SK-N-SH (cell line): Measurements from ENCODE around the gene MND1. TPM values are rescaled to one million over a fixed set of nuclear protein-coding genes. Genes with fewer than 3 reads are reported as not detected.

Source experiments
- CTCF ChIA-PET: fragments of 300-600, 350-600 bp; formaldehyde crosslinking; extraction: SDS; loops from one replicate; lab custom pipeline; 2021; lab: Yijun Ruan, JAX
- POLR2A ChIA-PET: fragments of 350-600 bp; sonication (Branson Sonifier 250); formaldehyde crosslinking; extraction: SDS; loops from one replicate; lab custom pipeline; 2020; ENCODE audit warnings: antibody characterized with exemption, inconsistent platforms; lab: Yijun Ruan, JAX
- DNase-seq: peaks from one replicate; pipeline ENCODE4 v3.0.0; 2012
- H2AFZ ChIP-seq: fragments of 200-600 bp; sonication (generic); 2 replicates; pipeline ENCODE4 v1.8.1; 2016; ENCODE audit warnings: antibody characterized with exemption, mild to moderate bottlenecking, low read depth
- H3F3A ChIP-seq: fragments of 200-600 bp; sonication (generic); replicated peaks from 2 replicates; pipeline ENCODE3; 2016; ENCODE audit warnings: antibody characterized with exemption, mild to moderate bottlenecking; ENCODE audit not compliant: insufficient read depth
- H3K27ac ChIP-seq, 2 experiments: fragments of 200-500 bp in 1 of 2; fragments of 200-600 bp in 1 of 2; sonication (Bioruptor generic) in 1 of 2; sonication (generic), shearing (Covaris generic) in 1 of 2; 2 replicates each; pipeline versions ENCODE4 v1.5.1 to v1.6.1; 2014 to 2016; ENCODE audit warnings: low read depth in 2 of 2, inconsistent platforms in 1 of 2, low read length in 1 of 2, mild to moderate bottlenecking in 1 of 2, mixed read lengths in 1 of 2
- H3K27me3 ChIP-seq: fragments of 200-600 bp; sonication (generic), shearing (Covaris generic); 2 replicates; pipeline ENCODE4 v1.6.1; 2016; ENCODE audit warnings: mixed run types; ENCODE audit not compliant: insufficient read depth
- H3K36me3 ChIP-seq, 2 experiments: fragments of 200-500 bp in 1 of 2; fragments of 200-600 bp in 1 of 2; sonication (Bioruptor generic) in 1 of 2; sonication (generic) in 1 of 2; replicated peaks in 1 of 2; 2 replicates each; pipeline versions ENCODE3 to v1.5.1; 2014 to 2016; ENCODE audit warnings: low read length in 1 of 2, mild to moderate bottlenecking in 1 of 2; ENCODE audit not compliant: insufficient read depth in 2 of 2, control insufficient read depth in 1 of 2
- H3K4me1 ChIP-seq, 2 experiments: fragments of 200-500 bp in 1 of 2; fragments of 200-600 bp in 1 of 2; sonication (Bioruptor generic) in 1 of 2; sonication (generic), shearing (Covaris generic) in 1 of 2; 2 replicates each; pipeline versions ENCODE4 v1.5.1 to v1.6.1; 2014 to 2016; ENCODE audit warnings: low read depth in 1 of 2, low read length in 1 of 2, mixed run types in 1 of 2; ENCODE audit not compliant: insufficient read depth in 2 of 2, control insufficient read depth in 1 of 2
- H3K4me2 ChIP-seq: fragments of 200-600 bp; sonication (generic), shearing (Covaris generic); 2 replicates; pipeline ENCODE4 v1.6.1; 2017; ENCODE audit warnings: mixed run types
- H3K4me3 ChIP-seq, 2 experiments: fragments of 200-500 bp in 1 of 2; fragments of 200-600 bp in 1 of 2; sonication (Bioruptor generic) in 1 of 2; sonication (generic), shearing (Covaris generic) in 1 of 2; 2 replicates each; pipeline versions ENCODE4 v1.5.1 to v1.8.1; 2014 to 2016; ENCODE audit warnings: low read depth in 2 of 2, inconsistent platforms in 1 of 2, low read length in 1 of 2, mild to moderate bottlenecking in 1 of 2, mixed read lengths in 1 of 2, moderate library complexity in 1 of 2
- H3K79me2 ChIP-seq: fragments of 200-600 bp; sonication (generic); 2 replicates; pipeline ENCODE4 v1.8.1; 2017; ENCODE audit warnings: mild to moderate bottlenecking; ENCODE audit not compliant: insufficient read depth
- H3K9ac ChIP-seq: fragments of 200-600 bp; sonication (generic); 2 replicates; pipeline ENCODE4 v1.6.1; 2017; ENCODE audit warnings: mixed run types
- H3K9me2 ChIP-seq: fragments of 200-600 bp; sonication (generic); 2 replicates; pipeline ENCODE4 v1.6.1; 2017; ENCODE audit warnings: mixed run types
- H3K9me3 ChIP-seq: fragments of 200-600 bp; sonication (generic); 2 replicates; pipeline ENCODE4 v1.6.1; 2017; ENCODE audit warnings: mixed run types, mild to moderate bottlenecking, moderate library complexity
- H4K20me1 ChIP-seq: fragments of 200-600 bp; sonication (generic); 2 replicates; pipeline ENCODE4 v1.6.1; 2017; ENCODE audit warnings: mild to moderate bottlenecking, mixed run types; ENCODE audit not compliant: insufficient read depth
- CTCF ChIP-seq: fragments of 200-600 bp; sonication (generic); IDR thresholded peaks from 2 replicates; pipeline ENCODE4 v1.6.1; 2017; ENCODE audit warnings: antibody characterized with exemption, mild to moderate bottlenecking, moderate library complexity
- EP300 ChIP-seq, 2 experiments: IDR thresholded peaks; 2 replicates each; pipeline versions ENCODE4 v1.4.0 to v1.6.1; 2012; ENCODE audit warnings: borderline replicate concordance in 1 of 2, low read depth in 1 of 2, low read length in 1 of 2
- EZH2phosphoT487 ChIP-seq: fragments of 200-600 bp; sonication (generic); IDR thresholded peaks from 2 replicates; pipeline ENCODE4 v1.6.1; 2017; ENCODE audit warnings: low read depth, mixed run types, mild to moderate bottlenecking, antibody characterized with exemption, moderate library complexity, borderline replicate concordance
- FOSL2 ChIP-seq: IDR thresholded peaks from 2 replicates; pipeline ENCODE4 v1.4.0; 2012; ENCODE audit warnings: low read depth, mild to moderate bottlenecking, moderate library complexity, borderline replicate concordance
- MEF2A ChIP-seq: IDR thresholded peaks from 2 replicates; pipeline ENCODE4 v1.4.0; 2012; ENCODE audit warnings: low read depth, borderline replicate concordance
- MXI1 ChIP-seq: IDR thresholded peaks from 2 replicates; pipeline ENCODE4 v1.6.1; 2012; ENCODE audit warnings: mild to moderate bottlenecking, low read depth, low read length, improper control_type of control experiment
- POLR2AphosphoS5 ChIP-seq: IDR thresholded peaks from 2 replicates; pipeline ENCODE4 v1.6.1; 2012; ENCODE audit warnings: low read depth, low read length
- RAD21 ChIP-seq: IDR thresholded peaks from 2 replicates; pipeline ENCODE4 v1.6.1; 2012; ENCODE audit warnings: mild to moderate bottlenecking, low read length
- REST ChIP-seq: IDR thresholded peaks from 2 replicates; pipeline ENCODE4 v1.6.1; 2012; ENCODE audit warnings: mild to moderate bottlenecking, low read depth, low read length, moderate library complexity
- USF1 ChIP-seq: IDR thresholded peaks from 2 replicates; pipeline ENCODE4 v1.4.0; 2012; ENCODE audit warnings: low read depth, borderline replicate concordance
- YY1 ChIP-seq: IDR thresholded peaks from 2 replicates; pipeline ENCODE4 v1.4.0; 2012; ENCODE audit warnings: low read depth, mild to moderate bottlenecking
- WGBS: methylation state at CpG from one replicate; pipeline ENCODE4 v1.1.6; 2017; ENCODE audit warnings: low lambda C conversion rate; 5-methylcytosine and 5-hydroxymethylcytosine counted together
- polyA plus RNA-seq, 3 experiments: library from polyadenylated mRNA; depleted of rRNA; stranded (reverse); fragments of >200 nt; gene quantifications; 2 replicates each; pipeline ENCODE4 v1.2.3, GENCODE V29; 2012

MND1 gene
- polyA plus RNA-seq, 1 of the 3 experiments (the other 2 are of a cell fraction) = 2.4 TPM

- H3K9me3 ChIP-seq = no peaks in the 10 kb centered on the region
- H3K27me3 ChIP-seq = no peaks in the 10 kb centered on the region
- no peak overlapping the region for H3K4me2 ChIP-seq
- no peaks in the 10 kb centered on the region for H3K9me2 ChIP-seq
- H3K36me3 ChIP-seq = no peaks in the 10 kb centered on the region
- no peak overlapping the region for H3K27ac ChIP-seq
- POLR2A ChIA-PET = no interaction called here
- no peaks in the 10 kb centered on the region for H3K79me2 ChIP-seq
- no peak for TF ChIP-seq POLR2AphosphoS5
- TF ChIP-seq, all 33 proteins: peak for 0
- Histone ChIP-seq H2AFZ (no peak overlapping the region), H3F3A (peaks cover 2% of the 10 kb centered on the region), H3K4me3 (no peak overlapping the region), H3K4me1 (no peaks in the 10 kb centered on the region), H3K9ac (no peak overlapping the region), H4K20me1 (no peaks in the 10 kb centered on the region)
- no peak for DNase-seq
- WGBS = 92% methylated on average over 2 of the region's 2 CpGs
- CTCF ChIA-PET = interaction anchor here (0.9 kb wide), 1 partner anchor 46 kb away, joined by 3 read pairs; the partner anchor contains the start of gene TMEM131L
Observed at GRCh38 chr4:153420361-153420760, 75.9 kb downstream of the MND1 start.

- no peaks in the 10 kb centered on the region for H3K27me3 ChIP-seq
- POLR2A ChIA-PET = no interaction called here
- no peaks in the 10 kb centered on the region for H4K20me1 ChIP-seq
- TF ChIP-seq USF1 = no peak
- CTCF ChIA-PET = no interaction called here
- H3K9me2 ChIP-seq = no peaks in the 10 kb centered on the region
- no peak overlapping the region for H3K27ac ChIP-seq
- H3K4me2 ChIP-seq = no peak overlapping the region
- H3K9ac ChIP-seq = no peak overlapping the region
- DNase-seq = no peak
- no peaks in the 10 kb centered on the region for H3K36me3 ChIP-seq
- H2AFZ ChIP-seq = no peak overlapping the region; the same call in 1 of the 2 replicates
- H3K9me3 ChIP-seq = no peaks in the 10 kb centered on the region
- no peak overlapping the region for H3K4me3 ChIP-seq
- H3F3A ChIP-seq = peaks cover 2% of the 10 kb centered on the region
- H3K4me1 ChIP-seq = no peaks in the 10 kb centered on the region
- no peaks in the 10 kb centered on the region for H3K79me2 ChIP-seq
- 98% methylated on average over 3 of the region's 3 CpGs for WGBS
Observed at GRCh38 chr4:153421941-153422340, 77.5 kb downstream of the MND1 start.

- no peak overlapping the region for H3K4me3 ChIP-seq
- TF ChIP-seq EZH2phosphoT487 = no peak
- TF ChIP-seq MXI1 = no peak
- no peak for TF ChIP-seq MEF2A
- TF ChIP-seq REST = no peak
- TF ChIP-seq FOSL2 = no peak
- TF ChIP-seq CTCF = no peak
- TF ChIP-seq YY1 = no peak
- no peak for TF ChIP-seq EP300 (IDR thresholded peaks at IDR 0.05; ENCODE audit: borderline replicate concordance in 1 of 2, low read depth in 1 of 2, low read length in 1 of 2)
- TF ChIP-seq RAD21 = no peak
- no peaks in the 10 kb centered on the region for H3K9me2 ChIP-seq
- no peaks in the 10 kb centered on the region for H3K79me2 ChIP-seq
- no peaks in the 10 kb centered on the region for H3K9me3 ChIP-seq
- ChIA-PET CTCF (interaction anchor here (0.7 kb wide), 1 partner anchor 147 kb away, joined by 3 read pairs; no protein-coding TSS in a partner anchor), POLR2A (no interaction called here)
- H3K27me3 ChIP-seq = no peaks in the 10 kb centered on the region
- no peaks in the 10 kb centered on the region for H3K36me3 ChIP-seq
- no peak for DNase-seq
- H3K4me1 ChIP-seq = 0 out of 4 replicates have a peak, but pooled peaks cover 0 to 6% of the 10 kb centered on the region in 2 experiments
- H3K9ac ChIP-seq = no peak overlapping the region
- no peaks in the 10 kb centered on the region for H4K20me1 ChIP-seq
- no peak overlapping the region for H3K4me2 ChIP-seq
- H3F3A ChIP-seq = no peaks in the 10 kb centered on the region
- H3K27ac ChIP-seq = no peak overlapping the region
- no peak overlapping the region for H2AFZ ChIP-seq
- 94% methylated on average over 4 of the region's 4 CpGs for WGBS
Observed at GRCh38 chr4:153426207-153426885, 81.9 kb downstream of the MND1 start.
